ENCODE data around the gene PCDHB7.
"Not testable (repeated sequence)": the region's sequence is repeated elsewhere in the genome, so short reads cannot be mapped to it uniquely, and the experiment has no call there.

PCDHB7 gene

GRCh38 chr5:141214583-141214982 lies 42.1 kb downstream of the PCDHB7 start:
- not testable (repeated sequence) for DNase-seq (ENCODE audit: low read depth); H3K4me3 ChIP-seq (ENCODE audit: low read depth, low read length)

GRCh38 chr5:141215504-141215903 lies 43.1 kb downstream of the PCDHB7 start:
- DNase-seq (ENCODE audit: low read depth); H3K4me3 ChIP-seq (ENCODE audit: low read depth, low read length): not testable (repeated sequence)

- DNase-seq (ENCODE audit: low read depth): not testable (repeated sequence)
Observed at GRCh38 chr5:141216035-141216434, 43.6 kb downstream of the PCDHB7 start.

GRCh38 chr5:141223112-141223783 lies 50.8 kb downstream of the PCDHB7 start, which contains the start of gene PCDHB14:
Gene PCDHB14, plus strand, starts transcription at chr5:141223343. Its CDS starts 163 bp downstream, at chr5:141223506.
- DNase-seq (ENCODE audit: low read depth): no peak
- peak within 1 kb of the TSS; percentile 34 for H3K4me3 ChIP-seq (ENCODE audit: low read depth, low read length)

More at GRCh38 chr5:141216035-141216434, 43.6 kb downstream of the PCDHB7 start:
- H3K4me3 ChIP-seq (ENCODE audit: low read depth, low read length): not testable (repeated sequence)

GRCh38 chr5:141224844-141225243 lies 52.4 kb downstream of the PCDHB7 start:
- H3K4me3 ChIP-seq (ENCODE audit: low read depth, low read length); DNase-seq (ENCODE audit: low read depth): not testable (repeated sequence)

- not testable (repeated sequence) for H3K4me3 ChIP-seq (ENCODE audit: low read depth, low read length); DNase-seq (ENCODE audit: low read depth)
Observed at GRCh38 chr5:141225421-141225820, 53.0 kb downstream of the PCDHB7 start.

Measured in skeletal muscle cell (primary cell).